GM13977 (cell line): ENCODE results near the gene HSF2BP.

Experiments
- DNase-seq: peaks from one replicate; pipeline ENCODE4 v3.0.0; 2012; ENCODE audit warnings: low spot score
- in situ Hi-C: fragments of 300-500 bp; cut with MboI; formaldehyde crosslinking; loops from one replicate; pipeline ENCODE4 v1.12.0; 2022; ENCODE audit warnings: low sequenced_read_pairs, low pct_unique_long_range_greater_than_20kb, mixed read lengths, inconsistent platforms; ENCODE audit not compliant: unreplicated experiment
- TF ChIP-seq, protein P1 (sequence below): IDR thresholded peaks from 2 replicates; pipeline ENCODE4 v1.5.1; 2012; ENCODE audit warnings: mild to moderate bottlenecking, control low read depth; ENCODE audit not compliant: insufficient read depth; ENCODE audit errors: extremely low read depth, missing control alignments

Gene HSF2BP

DNA sequence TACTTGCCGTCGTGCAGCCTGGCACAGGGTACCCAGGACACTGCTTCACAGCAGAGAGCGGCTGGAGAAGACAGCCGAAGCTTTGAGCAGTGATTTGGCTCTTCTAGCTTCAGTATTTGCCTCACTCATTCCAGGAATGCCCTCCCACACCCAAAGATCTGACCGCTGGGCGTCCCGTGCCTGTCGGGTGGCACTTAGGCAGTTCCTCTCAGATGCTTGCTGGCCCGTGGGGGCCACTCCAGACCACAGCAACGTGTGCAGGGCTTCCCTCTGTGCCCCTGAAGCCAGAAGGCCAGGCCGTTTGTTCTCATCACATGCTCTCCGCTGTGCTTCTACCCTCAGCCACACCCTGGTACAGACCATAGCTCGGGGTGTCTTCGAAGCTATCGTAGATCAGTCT, 17.1 kb upstream of the HSF2BP start:
- no peak for DNase-seq
- TF ChIP-seq, protein P1, sequence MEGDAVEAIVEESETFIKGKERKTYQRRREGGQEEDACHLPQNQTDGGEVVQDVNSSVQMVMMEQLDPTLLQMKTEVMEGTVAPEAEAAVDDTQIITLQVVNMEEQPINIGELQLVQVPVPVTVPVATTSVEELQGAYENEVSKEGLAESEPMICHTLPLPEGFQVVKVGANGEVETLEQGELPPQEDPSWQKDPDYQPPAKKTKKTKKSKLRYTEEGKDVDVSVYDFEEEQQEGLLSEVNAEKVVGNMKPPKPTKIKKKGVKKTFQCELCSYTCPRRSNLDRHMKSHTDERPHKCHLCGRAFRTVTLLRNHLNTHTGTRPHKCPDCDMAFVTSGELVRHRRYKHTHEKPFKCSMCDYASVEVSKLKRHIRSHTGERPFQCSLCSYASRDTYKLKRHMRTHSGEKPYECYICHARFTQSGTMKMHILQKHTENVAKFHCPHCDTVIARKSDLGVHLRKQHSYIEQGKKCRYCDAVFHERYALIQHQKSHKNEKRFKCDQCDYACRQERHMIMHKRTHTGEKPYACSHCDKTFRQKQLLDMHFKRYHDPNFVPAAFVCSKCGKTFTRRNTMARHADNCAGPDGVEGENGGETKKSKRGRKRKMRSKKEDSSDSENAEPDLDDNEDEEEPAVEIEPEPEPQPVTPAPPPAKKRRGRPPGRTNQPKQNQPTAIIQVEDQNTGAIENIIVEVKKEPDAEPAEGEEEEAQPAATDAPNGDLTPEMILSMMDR = no peak
- in situ Hi-C loops = no loop called here

- TF ChIP-seq, protein P1 = no peak
- in situ Hi-C loops = no loop called here
- DNase-seq = no peak
These were observed 16.6 kb upstream of the HSF2BP start for GRCh38 chr21:43675871-43676270.

- DNase-seq = no peak
- in situ Hi-C loops = no loop called here
- TF ChIP-seq, protein P1 = no peak
These were observed 10.7 kb upstream of the HSF2BP start for GRCh38 chr21:43669828-43670605.

DNA sequence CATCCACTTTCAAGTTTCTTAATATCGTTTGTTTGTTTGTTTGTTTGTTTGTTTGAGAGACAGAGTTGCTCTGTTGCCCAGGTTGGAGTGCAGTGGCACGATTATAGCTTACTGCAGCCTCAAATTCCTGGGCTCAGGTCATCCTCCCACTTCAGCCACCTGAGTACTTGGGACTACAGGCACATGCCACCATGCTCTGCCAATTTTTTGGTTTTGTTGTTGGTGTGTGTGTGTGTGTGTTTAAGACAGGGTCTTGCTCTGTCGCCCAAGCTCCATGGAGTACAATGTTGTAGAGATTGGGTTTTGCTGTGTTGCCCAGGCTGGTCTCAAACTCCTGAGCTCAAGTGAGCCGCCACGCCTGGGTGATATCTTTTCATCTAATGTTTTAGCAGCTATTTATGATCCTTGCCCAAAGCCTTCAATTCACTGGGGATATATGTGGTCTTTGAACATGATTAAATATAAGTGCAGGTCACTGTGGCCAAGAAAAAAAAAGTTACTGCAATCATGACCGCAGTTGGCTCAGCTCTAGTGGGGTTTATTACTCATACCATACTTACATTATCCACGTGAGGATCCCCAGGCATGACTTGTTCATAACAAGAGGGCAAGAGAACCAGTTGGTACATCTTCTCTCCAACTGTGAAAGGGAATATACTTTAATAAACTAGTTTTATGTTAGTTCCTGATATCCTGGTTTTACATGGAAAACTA, 8.1 kb upstream of the HSF2BP start:
- DNase-seq = peak; percentile 56
- TF ChIP-seq, protein P1 = no peak
- in situ Hi-C loops = no loop called here

DNA sequence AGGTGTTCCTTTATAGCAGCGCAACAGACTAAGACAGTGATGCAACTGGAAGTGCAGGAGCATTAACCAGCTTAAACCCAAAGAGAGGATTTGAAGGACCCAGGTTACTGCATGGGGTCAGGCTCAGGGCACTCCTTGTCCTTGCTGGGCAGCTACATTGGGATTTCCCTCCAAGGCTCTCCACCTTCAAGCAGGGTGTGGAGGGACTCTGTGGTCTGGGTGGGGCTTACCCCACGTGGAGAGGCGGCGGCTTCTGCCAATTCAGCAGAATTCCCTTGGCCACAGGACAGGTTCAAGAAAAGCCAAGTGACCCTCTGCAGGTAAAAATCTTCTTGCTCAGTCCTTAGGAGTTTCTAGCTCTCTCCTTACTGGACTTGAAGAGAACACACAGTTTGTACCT, 6.6 kb upstream of the HSF2BP start:
- TF ChIP-seq, protein P1 = no peak
- DNase-seq = no peak
- in situ Hi-C loops = no loop called here

DNA sequence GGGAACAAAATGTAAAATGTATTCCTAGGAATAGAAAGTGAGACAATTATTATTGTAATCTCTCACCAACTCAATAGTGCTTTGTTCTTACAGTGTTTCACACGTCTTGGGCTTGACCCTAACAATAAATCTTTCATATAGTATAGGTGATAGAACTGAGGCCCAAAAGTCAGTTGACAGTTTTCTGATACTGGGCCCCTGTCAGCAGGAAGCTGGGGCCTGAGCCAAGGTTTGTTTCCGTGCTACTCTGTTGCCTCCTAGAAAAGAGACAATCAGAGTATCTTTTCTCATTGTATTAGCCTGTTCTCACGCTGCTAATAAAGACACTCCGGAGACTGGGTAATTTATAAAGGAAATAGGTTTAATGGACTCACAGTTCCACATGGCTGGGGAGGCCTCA, 5.1 kb upstream of the HSF2BP start:
- TF ChIP-seq, protein P1 = no peak
- DNase-seq = no peak
- in situ Hi-C loops = no loop called here
